HG03039 (cell line): ENCODE data around the gene BANP.
"Not testable (repeated sequence)": the region's sequence is repeated elsewhere in the genome, so short reads cannot be mapped to it uniquely, and the experiment has no call there.

Experiments used
- ATAC-seq: cut with Tn5 transposase; IDR thresholded peaks from one replicate; pipeline ENCODE4 v1.9.1; 2021; ENCODE audit warnings: mild to moderate bottlenecking, moderate library complexity; ENCODE audit not compliant: unreplicated experiment

Gene BANP

DNA sequence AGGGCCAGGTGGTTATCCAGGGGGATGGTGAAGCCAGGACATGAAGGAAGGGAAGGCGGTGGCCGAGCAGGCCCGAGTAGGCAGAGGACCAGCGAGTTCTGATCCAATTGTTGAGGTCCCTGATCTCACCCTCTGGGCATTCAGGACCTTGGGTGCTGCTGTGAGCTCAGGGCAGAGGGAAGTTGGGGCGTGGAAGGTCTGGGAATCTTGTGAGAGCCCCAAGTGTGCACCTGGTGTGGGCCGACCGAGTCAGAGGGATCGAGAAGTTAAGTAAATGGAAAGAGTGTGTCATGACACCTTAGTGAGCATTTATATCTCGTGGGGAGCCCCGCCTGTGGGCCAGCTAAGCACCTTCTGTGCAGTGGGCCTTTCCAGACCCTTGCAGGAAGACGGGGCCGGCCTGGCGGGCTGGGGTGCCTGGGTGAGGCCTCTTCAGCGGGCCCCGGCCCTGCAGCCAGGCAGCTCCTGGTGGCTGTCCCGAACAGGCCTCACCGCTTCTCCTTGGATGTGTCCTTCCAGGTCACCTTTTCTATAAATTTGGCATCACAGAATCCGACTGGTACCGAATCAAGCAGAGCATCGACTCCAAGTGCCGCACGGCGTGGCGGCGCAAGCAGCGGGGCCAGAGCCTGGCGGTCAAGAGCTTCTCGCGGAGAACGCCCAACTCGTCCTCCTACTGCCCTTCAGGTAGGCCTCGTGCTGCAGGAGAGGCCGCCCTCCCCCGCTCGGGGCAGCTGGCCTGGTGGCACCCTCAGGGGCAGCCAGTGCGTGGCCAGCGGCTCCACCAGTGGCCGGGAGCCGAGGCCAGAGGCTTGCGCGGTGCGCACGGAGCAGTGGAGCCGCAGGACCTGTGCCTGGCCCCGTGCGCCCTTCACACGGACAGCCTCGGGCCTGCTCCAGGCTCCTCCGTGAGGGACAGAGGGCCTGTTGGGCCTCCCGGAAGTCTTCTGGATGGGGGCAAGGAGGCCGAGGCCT lies 76.0 kb downstream of the BANP start:
- no peak for ATAC-seq

- not testable (repeated sequence) for ATAC-seq
Observed at GRCh38 chr16:88028177-88028930, 77.1 kb downstream of the BANP start.

- ATAC-seq = no peak
Observed at GRCh38 chr16:88030498-88030897, 79.3 kb downstream of the BANP start.

GRCh38 chr16:88030961-88031360 lies 79.7 kb downstream of the BANP start:
- not testable (repeated sequence) for ATAC-seq

GRCh38 chr16:88033003-88033740 lies 81.9 kb downstream of the BANP start:
- ATAC-seq = not testable (repeated sequence)

DNA sequence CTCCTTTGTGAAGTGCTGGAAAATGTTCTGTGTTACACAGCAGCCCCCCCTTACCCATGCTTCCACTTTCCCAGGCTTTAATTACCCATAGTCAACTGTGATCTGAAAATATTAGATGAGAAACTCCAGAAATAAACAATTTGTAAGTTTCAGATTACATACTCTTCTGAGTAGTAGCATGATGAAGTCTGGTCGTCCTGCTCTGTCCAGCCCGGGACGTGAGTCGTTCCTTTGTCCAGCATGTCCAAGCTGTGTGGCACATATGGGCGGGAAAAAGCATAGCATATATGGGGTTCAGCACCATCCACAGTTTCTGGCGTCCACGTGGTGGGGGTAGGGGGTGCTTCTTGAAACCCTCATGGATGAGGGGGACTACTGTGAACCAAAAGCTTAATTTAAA lies 83.5 kb downstream of the BANP start:
- ATAC-seq = no peak

DNA sequence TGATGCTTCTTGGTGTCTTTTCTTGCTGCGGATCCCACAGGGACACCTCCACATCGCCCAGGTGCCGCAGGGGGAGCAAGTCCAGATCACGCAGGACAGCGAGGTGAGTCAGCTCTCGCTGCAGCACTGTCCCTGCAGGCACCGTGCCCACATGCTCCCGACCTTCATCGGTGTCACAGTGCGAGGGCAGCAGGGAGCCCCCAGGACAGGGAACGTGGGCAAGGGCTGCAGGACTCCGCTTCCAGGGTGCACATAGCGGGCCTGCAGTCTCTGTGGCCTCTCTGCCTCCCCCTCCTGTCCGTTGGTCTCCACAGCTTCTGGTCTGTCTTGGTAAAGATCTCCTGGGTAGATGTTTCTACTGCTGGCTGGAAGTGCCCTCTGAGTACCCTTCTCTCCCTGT lies 84.1 kb downstream of the BANP start:
- ATAC-seq = no peak

- ATAC-seq = not testable (repeated sequence)
Observed at GRCh38 chr16:88035884-88036639, 84.8 kb downstream of the BANP start.

DNA sequence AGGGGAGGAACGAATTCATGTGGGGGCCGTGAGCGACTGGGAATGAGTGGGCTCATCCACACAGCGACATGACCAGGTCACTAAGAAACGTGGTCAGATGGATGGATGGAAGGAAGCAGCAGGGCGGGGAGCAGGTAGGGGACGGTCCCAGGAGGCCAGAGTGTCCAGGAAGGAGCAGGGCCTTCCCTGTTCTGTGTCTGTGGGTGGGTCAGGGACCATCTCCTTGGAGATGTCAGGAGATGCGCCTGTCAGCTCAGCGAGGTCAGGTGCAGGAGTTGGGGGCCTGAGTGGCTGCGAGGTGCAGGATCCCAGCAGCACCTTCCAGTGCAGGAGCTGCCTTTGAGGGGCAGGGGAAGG lies 85.4 kb downstream of the BANP start:
- not testable (repeated sequence) for ATAC-seq

DNA sequence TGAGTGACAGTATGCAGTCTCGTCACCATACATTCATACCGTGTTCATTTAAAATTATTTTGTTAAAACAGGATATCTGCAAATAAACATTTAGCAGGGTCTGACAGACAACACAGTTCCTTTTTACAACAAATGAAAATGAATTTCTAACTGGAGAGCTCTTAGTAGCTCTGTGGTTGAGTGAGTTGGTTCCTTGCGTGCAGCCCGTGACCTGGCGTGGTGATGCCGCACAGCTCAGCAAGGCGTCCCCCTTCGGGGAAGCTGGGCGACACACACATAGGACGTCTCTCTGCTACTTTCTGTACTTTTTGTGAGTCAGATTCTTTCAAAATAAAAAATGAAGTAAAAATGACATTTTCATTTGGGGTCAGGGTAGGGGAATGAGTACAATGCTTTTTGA lies 86.1 kb downstream of the BANP start:
- not testable (repeated sequence) for ATAC-seq

GRCh38 chr16:88037876-88038525 lies 86.8 kb downstream of the BANP start:
- not testable (repeated sequence) for ATAC-seq

DNA sequence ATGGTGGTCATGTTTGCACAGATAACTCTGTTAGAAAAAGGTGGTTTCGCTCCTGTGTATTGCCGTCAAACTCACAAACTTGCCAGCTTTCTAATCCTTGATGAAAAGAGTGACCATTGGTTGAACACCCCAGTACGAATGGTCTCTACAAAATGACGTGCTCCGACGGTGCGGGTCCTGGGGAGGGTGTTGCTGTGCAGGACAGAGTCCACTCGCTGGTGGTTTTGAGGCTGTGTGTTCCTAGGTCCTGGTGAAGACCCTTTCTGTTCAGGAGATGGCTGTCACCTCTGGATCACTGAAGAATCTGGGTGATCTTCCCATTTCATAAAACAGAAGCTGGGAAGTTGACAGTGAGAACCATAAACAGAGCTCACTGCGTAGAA lies 87.3 kb downstream of the BANP start:
- ATAC-seq = not testable (repeated sequence)

DNA sequence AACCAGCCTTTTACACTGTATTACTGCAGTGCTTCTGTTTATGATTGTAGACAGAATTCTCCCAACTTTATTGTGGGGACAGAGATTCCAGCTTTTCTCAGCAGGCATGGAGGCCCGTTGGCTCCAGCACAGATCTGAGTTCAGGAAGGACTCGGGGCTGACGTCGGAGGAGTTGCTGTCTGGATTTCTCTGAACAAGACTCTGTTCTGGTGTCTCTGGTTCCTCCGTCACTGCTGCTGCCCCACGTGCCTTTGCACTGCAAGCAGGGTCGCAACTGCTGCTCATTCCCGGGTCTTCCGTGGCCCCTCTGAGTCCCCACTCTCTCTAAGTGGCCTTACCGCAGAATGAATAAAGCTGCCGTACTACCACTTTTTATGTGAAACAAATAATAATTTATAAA lies 88.4 kb downstream of the BANP start:
- no peak for ATAC-seq

DNA sequence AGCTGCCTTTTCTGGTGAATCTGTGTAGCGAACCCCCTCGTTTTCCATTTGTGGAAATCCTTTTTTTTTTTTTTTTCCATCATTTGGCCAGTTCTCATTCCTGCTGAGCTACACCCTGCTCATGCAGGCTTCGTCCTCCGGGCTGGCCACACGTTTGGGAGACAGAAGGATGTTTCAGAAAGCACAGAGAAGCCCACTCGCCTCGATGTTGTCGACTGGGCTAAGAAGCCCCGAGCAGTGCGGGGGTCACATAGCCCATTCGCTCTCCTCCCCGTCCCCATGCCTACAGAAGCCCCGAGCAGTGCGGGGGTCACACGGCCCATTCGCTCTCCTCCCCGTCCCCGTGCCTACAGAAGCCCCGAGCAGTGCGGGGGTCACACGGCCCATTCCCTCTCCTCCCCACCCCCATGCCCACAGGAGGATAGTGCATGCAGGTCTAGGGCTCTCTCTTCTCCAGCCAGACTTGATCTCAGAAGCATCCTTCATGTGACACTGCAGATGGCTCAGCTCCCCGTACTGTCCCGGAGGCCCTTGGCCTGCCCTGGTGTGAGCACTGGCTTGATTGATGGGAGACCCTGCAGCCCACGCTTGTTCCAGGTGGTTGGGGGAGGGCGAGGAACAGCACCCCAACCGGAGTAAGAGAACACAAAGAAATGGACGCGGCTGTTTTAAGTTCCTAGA lies 89.1 kb downstream of the BANP start:
- ATAC-seq = not testable (repeated sequence)

- not testable (repeated sequence) for ATAC-seq
Observed at GRCh38 chr16:88040877-88041244, 89.6 kb downstream of the BANP start.

GRCh38 chr16:88041506-88041905 lies 90.3 kb downstream of the BANP start:
- not testable (repeated sequence) for ATAC-seq

- not testable (repeated sequence) for ATAC-seq
Observed at GRCh38 chr16:88041986-88042562, 90.8 kb downstream of the BANP start.

- not testable (repeated sequence) for ATAC-seq
Observed at GRCh38 chr16:88043208-88043910, 92.1 kb downstream of the BANP start.
